ENCODE data around the gene GORASP1. TPM values are rescaled to one million over a fixed set of nuclear protein-coding genes. Genes with fewer than 3 reads are reported as not detected.
"Not testable (repeated sequence)": the region's sequence is repeated elsewhere in the genome, so short reads cannot be mapped to it uniquely, and the experiment has no call there.

The GORASP1 gene
- total RNA-seq, 4 donors from 2014 or later, result 34.3 to 81.9 (median 38.5) TPM

DNA sequence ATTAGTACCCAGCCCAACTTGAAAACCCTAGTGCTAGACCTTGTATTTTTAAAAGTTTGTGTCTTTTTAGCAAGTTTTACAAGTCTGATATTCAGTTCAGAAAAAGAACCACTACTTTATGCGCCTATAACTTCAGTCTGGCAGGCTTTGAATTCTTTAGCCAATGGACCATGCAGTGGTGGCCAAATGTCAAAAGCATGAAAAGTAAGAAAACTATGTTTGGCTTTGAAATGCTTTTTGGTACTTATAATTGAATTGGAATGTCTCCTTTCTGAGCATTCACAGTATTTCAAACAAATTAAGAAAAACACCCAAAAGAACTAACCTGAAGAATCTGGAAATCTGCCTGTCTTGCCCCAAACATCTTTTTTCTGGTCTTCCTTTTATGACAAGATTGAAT is 42.8 kb downstream of the GORASP1 start:
- Histone ChIP-seq H3K27me3 (no peaks in the 10 kb centered on the region), H3K4me1 (no peaks in the 10 kb centered on the region), H3K9me3 (no peaks in the 10 kb centered on the region), H3K27ac (no peak overlapping the region), H3K4me3 (no peak overlapping the region), H3K36me3 (peaks cover 0 to 27% of the 10 kb centered on the region in 2 donors)
- in situ Hi-C loops (cut with MboI; ENCODE audit: low sequenced_read_pairs in 4 of 4), result no loop called here
- TF ChIP-seq, protein P1, sequence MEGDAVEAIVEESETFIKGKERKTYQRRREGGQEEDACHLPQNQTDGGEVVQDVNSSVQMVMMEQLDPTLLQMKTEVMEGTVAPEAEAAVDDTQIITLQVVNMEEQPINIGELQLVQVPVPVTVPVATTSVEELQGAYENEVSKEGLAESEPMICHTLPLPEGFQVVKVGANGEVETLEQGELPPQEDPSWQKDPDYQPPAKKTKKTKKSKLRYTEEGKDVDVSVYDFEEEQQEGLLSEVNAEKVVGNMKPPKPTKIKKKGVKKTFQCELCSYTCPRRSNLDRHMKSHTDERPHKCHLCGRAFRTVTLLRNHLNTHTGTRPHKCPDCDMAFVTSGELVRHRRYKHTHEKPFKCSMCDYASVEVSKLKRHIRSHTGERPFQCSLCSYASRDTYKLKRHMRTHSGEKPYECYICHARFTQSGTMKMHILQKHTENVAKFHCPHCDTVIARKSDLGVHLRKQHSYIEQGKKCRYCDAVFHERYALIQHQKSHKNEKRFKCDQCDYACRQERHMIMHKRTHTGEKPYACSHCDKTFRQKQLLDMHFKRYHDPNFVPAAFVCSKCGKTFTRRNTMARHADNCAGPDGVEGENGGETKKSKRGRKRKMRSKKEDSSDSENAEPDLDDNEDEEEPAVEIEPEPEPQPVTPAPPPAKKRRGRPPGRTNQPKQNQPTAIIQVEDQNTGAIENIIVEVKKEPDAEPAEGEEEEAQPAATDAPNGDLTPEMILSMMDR (IDR thresholded peaks at IDR 0.05 in 4 of 5, conservative IDR thresholded peaks at IDR 0.05 in 1 of 5), result no peak
- TF ChIP-seq POLR2A (IDR thresholded peaks at IDR 0.05), result no peak
- ATAC-seq (no peak), DNase-seq (no peak)
- intact Hi-C loops (cut with DNase I; ENCODE audit: low total_unique reads), result no loop called here

DNA sequence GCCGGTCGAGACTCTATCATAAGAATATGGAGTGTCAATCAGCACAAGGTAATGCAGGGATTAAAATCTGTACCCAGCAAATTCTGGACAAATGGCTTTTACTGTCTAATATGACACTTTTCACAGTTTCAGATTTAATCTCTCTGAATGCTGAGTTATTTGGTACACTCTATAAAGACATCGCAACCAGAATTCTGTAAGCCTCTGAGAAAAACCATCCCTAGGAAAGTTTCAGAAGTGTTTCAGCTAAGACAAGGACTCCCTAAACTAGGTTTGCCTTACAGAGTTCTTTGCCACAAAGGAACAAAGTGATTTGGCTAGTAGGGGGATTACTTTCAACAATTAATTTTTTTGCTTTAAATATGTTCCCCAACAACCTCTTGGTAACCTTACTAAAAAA is 44.3 kb downstream of the GORASP1 start:
- H3K9me3 ChIP-seq, result no peaks in the 10 kb centered on the region
- intact Hi-C loops (cut with DNase I; ENCODE audit: low total_unique reads), result no loop called here
- in situ Hi-C loops (cut with MboI; ENCODE audit: low sequenced_read_pairs in 4 of 4), result no loop called here
- peaks cover 0 to 18% of the 10 kb centered on the region in 2 donors for H3K36me3 ChIP-seq
- TF ChIP-seq POLR2A (IDR thresholded peaks at IDR 0.05), result no peak
- H3K4me3 ChIP-seq, result no peak overlapping the region
- DNase-seq (no peak), ATAC-seq (no peak)
- H3K27me3 ChIP-seq, result no peaks in the 10 kb centered on the region
- H3K4me1 ChIP-seq, result no peaks in the 10 kb centered on the region
- H3K27ac ChIP-seq, result no peak overlapping the region

DNA sequence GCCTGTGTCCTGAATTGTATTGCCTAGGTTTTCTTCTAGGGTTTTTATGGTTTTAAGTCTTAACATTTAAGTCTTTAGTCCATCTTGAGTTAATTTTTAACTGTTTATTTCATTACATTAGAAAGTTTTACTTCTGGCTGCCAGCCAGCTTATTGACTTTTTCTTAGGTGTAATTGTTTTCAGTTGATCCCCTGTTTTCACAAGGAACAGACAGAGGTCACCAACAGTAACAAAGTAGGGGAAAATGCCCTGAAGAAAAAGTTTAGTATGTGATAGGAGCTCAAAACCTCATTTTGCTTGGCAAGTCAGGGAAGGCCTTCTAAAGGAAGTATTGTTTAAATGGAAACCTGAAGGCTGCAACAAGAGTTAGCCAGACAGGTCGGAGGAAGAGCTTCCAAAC is 45.2 kb downstream of the GORASP1 start:
- in situ Hi-C loops (cut with MboI; ENCODE audit: low sequenced_read_pairs in 4 of 4) (no loop called here), intact Hi-C loops (cut with DNase I; ENCODE audit: low total_unique reads) (no loop called here)
- peaks cover 0 to 9% of the 10 kb centered on the region in 2 donors for H3K36me3 ChIP-seq
- H3K9me3 ChIP-seq, result no peaks in the 10 kb centered on the region
- DNase-seq (no peak), ATAC-seq (no peak)
- H3K4me1 ChIP-seq, result peaks cover 0 to under 1% of the 10 kb centered on the region in 2 donors
- H3K4me3 ChIP-seq, result no peak overlapping the region
- H3K27ac ChIP-seq, result no peak overlapping the region
- no peaks in the 10 kb centered on the region for H3K27me3 ChIP-seq
- TF ChIP-seq, protein P1 (IDR thresholded peaks at IDR 0.05 in 4 of 5, conservative IDR thresholded peaks at IDR 0.05 in 1 of 5), result no peak
- TF ChIP-seq POLR2A (IDR thresholded peaks at IDR 0.05), result no peak

DNA sequence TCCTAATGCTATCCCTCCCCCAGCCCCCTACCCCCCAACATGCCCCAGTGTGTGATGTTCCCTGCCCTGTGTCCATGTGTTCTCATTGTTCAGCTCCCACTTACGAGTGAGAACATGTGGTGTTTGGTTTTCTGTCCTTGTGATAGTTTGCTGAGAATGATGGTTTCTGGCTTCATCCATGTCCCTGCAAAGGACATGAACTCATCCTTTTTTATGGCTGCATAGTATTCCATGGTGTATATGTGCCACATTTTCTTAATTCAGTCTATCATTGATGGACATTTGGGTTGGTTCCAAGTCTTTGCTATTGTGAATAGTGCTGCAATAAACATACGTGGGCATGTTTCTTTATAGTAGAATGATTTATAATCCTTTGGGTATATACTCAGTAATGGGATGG is 46.2 kb downstream of the GORASP1 start:
- ATAC-seq; H3K9me3 ChIP-seq; H3K27ac ChIP-seq; intact Hi-C loops (cut with DNase I; ENCODE audit: low total_unique reads); H3K36me3 ChIP-seq; H3K27me3 ChIP-seq; H3K4me1 ChIP-seq; DNase-seq; H3K4me3 ChIP-seq; in situ Hi-C loops (cut with MboI; ENCODE audit: low sequenced_read_pairs in 4 of 4): not testable (repeated sequence)

DNA sequence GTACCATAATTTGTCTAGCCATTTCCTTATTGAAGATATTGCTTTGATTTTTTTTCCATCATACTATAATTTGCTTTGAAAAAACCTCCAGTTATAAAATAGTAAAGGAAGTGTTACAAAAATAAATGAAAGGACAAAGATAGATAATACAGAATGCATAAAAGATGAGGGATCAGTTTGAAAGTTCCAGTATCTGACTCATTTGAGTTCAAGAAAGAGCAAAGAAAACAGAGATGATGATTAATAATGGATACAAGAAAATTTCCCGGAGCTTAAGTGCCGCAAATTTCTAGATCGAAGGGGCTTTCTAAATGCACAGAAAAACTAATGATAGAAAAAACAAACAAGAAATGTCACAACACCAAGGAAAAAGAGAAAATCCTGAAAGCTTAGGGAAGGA is 51.3 kb downstream of the GORASP1 start:
- no peaks in the 10 kb centered on the region for H3K9me3 ChIP-seq
- H3K36me3 ChIP-seq, result no peaks in the 10 kb centered on the region
- DNase-seq (no peak), ATAC-seq (no peak)
- TF ChIP-seq, protein P1 (IDR thresholded peaks at IDR 0.05 in 4 of 5, conservative IDR thresholded peaks at IDR 0.05 in 1 of 5), result no peak
- no peak for TF ChIP-seq POLR2A (IDR thresholded peaks at IDR 0.05)
- intact Hi-C loops (cut with DNase I; ENCODE audit: low total_unique reads), result no loop called here
- in situ Hi-C loops (cut with MboI; ENCODE audit: low sequenced_read_pairs in 4 of 4), result no loop called here
- peaks cover 22 to 23% of the 10 kb centered on the region in 2 donors for H3K4me1 ChIP-seq
- no peak overlapping the region for H3K4me3 ChIP-seq
- no peaks in the 10 kb centered on the region for H3K27me3 ChIP-seq
- no peak overlapping the region for H3K27ac ChIP-seq

DNA sequence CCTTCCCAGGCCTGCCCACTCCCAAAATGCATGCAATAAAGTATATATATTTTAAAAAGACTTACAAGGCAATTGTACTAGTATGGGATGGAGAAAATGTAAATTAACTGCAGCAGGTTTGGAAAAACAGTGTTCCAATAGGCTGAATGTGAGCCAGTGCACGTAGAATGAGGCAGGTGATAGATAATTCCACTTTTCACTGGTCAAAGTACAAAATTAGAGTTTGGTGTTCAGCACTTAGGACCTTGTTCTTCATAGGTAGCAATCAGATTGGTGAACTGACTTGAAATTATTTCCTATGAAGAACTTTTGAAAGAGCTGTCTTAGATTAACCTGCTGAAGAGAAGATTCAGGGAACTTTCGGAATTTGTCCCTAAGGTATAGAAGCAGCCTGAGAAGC is 53.7 kb downstream of the GORASP1 start:
- no peaks in the 10 kb centered on the region for H3K36me3 ChIP-seq
- H3K9me3 ChIP-seq, result no peaks in the 10 kb centered on the region
- no peak overlapping the region for H3K4me3 ChIP-seq
- no peak for DNase-seq
- peaks cover 22 to 25% of the 10 kb centered on the region in 2 donors for H3K4me1 ChIP-seq
- intact Hi-C loops (cut with DNase I; ENCODE audit: low total_unique reads), result loop anchor here (5.0 kb wide), 1 partner anchor 329 kb away; the partner anchor contains the start of gene SLC25A38
- no peak for ATAC-seq
- TF ChIP-seq, protein P1 (IDR thresholded peaks at IDR 0.05 in 4 of 5, conservative IDR thresholded peaks at IDR 0.05 in 1 of 5), result no peak
- TF ChIP-seq POLR2A (IDR thresholded peaks at IDR 0.05), result no peak
- no peaks in the 10 kb centered on the region for H3K27me3 ChIP-seq
- in situ Hi-C loops (cut with MboI; ENCODE audit: low sequenced_read_pairs in 4 of 4), result no loop called here
- H3K27ac ChIP-seq, result no peak overlapping the region

Measured in gastrocnemius medialis (tissue), 4 donors.